ENCODE results near the gene RAB38. TPM values are rescaled to one million over a fixed set of nuclear protein-coding genes. Genes with fewer than 3 reads are reported as not detected.

RAB38 gene
- total RNA-seq, 1 experiment from 2014 or later = 18.7 TPM

GRCh38 chr11:88213406-88213805 lies 38.2 kb upstream of the RAB38 start:
- H3K23me2 ChIP-seq (ENCODE audit: insufficient read length, low read depth, low read length, poor library complexity, severe bottlenecking) = no peaks in the 10 kb centered on the region
- Mint-ChIP-seq H3K9me3 (peaks cover 5 to 7% of the 10 kb centered on the region in 2 experiments; a peak in 2 of 5 replicates), H3K4me3 (no peak overlapping the region), H3K4me1 (peaks cover 8 to 14% of the 10 kb centered on the region in 2 experiments), H3K27me3 (ENCODE audit: low read depth) (no peaks in the 10 kb centered on the region), H3K36me3 (ENCODE audit: insufficient read depth in 1 of 3, low read depth in 3 of 3) (peaks cover 4 to 8% (median 4%) of the 10 kb centered on the region in 3 experiments; a peak in 5 of 7 replicates), H3K27ac (peak overlapping the region in 2 of 3 experiments; percentile 1 to 40; a peak in 2 of 7 replicates)
- no peak overlapping the region for H3K9ac ChIP-seq (ENCODE audit: extremely low read depth, insufficient read length, low read length)
- H2AK5ac ChIP-seq (ENCODE audit: insufficient read length, low read length) = no peak overlapping the region
- H3K14ac ChIP-seq (ENCODE audit: insufficient read depth, low read length) = no peak overlapping the region
- H3K18ac ChIP-seq (ENCODE audit: insufficient read length, low read depth, low read length) = no peak overlapping the region
- no peak overlapping the region for H2BK12ac ChIP-seq (ENCODE audit: insufficient read length, low read depth, low read length)
- H3K9me3 ChIP-seq (ENCODE audit: control insufficient read depth, low read depth, low read length) = no peaks in the 10 kb centered on the region
- no peaks in the 10 kb centered on the region; the same call in 1 of the 2 replicates for H3K4me1 ChIP-seq (ENCODE audit: insufficient read depth, low read length)
- H3K27me3 ChIP-seq (ENCODE audit: insufficient read depth, low read length) = no peaks in the 10 kb centered on the region
- DNase-seq = no peak
- H2BK20ac ChIP-seq (ENCODE audit: low read depth, low read length, poor library complexity, severe bottlenecking) = no peak overlapping the region
- H3K4ac ChIP-seq (ENCODE audit: low read depth, low read length) = no peak overlapping the region
- TF ChIP-seq CTCF (conservative IDR thresholded peaks at IDR 0.05) = no peak
- no peak overlapping the region for H3K23ac ChIP-seq (ENCODE audit: insufficient read length, low read depth, low read length)
- no peaks in the 10 kb centered on the region for H3K79me2 ChIP-seq (ENCODE audit: insufficient read depth, low read length)
- no peak overlapping the region for H2BK15ac ChIP-seq (ENCODE audit: low read depth, low read length)
- H4K8ac ChIP-seq (replicated peaks; ENCODE audit: insufficient read length, low read depth, low read length) = no peak overlapping the region
- H4K91ac ChIP-seq (ENCODE audit: insufficient read length, low read depth, low read length) = no peak overlapping the region
- no peak overlapping the region for H2BK120ac ChIP-seq (ENCODE audit: low read depth, low read length, poor library complexity, severe bottlenecking)
- no peaks in the 10 kb centered on the region for H4K20me1 ChIP-seq (ENCODE audit: control insufficient read depth, insufficient read depth, insufficient read length)
- no peak overlapping the region for H2BK5ac ChIP-seq (ENCODE audit: insufficient read length, low read length)
- H3T11ph ChIP-seq (ENCODE audit: low read length) = no peak overlapping the region
- H3K27ac ChIP-seq (ENCODE audit: insufficient read length, low read depth, low read length) = no peak overlapping the region
- no peaks in the 10 kb centered on the region for H3K79me1 ChIP-seq (ENCODE audit: insufficient read depth, low read depth, low read length, poor library complexity, severe bottlenecking)
- H4K5ac ChIP-seq (ENCODE audit: insufficient read length, low read depth, low read length) = no peak overlapping the region
- no peak overlapping the region for H3K56ac ChIP-seq (ENCODE audit: insufficient read length, low read depth, low read length)
- H2AFZ ChIP-seq (ENCODE audit: low read length) = no peak overlapping the region
- no peak overlapping the region for H3K4me2 ChIP-seq (ENCODE audit: insufficient read depth, insufficient read length, low read length)

All from H9 (cell line).